ENCODE results near the gene TRABD.
"Not testable (repeated sequence)": the region's sequence is repeated elsewhere in the genome, so short reads cannot be mapped to it uniquely, and the experiment has no call there.

The TRABD gene

DNA sequence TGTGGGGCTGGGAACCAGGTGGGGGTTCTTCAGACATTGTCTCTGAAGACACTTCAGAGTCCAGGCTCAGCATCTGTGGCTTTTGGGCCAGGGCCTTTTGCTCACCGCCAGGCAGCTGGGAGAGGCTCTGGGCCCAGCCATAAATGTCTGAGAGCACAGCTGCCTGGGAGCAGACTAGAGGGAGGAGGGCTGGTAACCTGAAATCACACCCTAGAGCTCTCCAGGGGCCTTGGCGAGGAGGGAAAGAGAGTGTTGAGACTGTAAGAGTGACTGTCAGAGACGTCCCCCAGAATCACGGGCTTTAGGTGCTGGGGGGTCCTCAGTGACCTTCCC is 4.1 kb downstream of the TRABD start:
- no peak for DNase-seq

DNA sequence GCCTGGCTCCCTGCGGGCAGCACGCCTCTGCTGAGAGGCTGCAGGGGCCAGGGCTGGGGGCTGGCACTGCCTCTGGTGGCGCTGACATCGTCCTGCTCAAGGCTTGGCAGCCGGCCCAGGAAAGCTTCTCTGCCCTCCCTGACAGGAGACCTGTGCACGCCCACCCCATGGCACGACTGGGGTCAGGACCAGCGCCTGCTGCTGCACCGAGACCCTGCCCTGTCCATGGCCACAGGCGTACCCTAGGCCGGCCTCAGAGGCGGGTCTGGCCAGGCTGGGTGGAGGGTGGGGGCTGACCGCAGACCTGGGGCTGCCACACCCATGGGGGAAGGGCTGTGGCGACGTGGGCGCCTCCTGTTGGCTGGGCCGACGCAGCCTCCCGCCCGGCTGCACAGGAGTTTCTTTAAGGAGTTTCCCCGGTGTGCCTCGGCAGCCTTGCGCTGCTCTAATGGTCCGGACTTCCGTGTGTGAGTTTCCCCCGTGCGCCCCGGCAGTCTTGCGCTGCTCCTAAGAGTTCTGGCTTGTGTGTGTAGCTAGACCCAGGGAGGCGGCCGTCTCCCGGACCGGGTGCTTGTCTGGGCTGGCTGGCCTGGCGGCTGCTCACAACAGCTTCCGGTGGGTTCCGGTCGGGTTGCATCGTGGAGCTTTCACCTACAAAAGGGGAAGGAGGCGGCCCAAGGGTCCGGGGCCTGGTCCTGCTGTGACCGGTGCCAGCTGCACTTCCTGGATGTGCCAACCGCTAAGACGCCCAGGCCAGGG is 4.6 kb downstream of the TRABD start:
- peak; percentile 81 for DNase-seq

DNA sequence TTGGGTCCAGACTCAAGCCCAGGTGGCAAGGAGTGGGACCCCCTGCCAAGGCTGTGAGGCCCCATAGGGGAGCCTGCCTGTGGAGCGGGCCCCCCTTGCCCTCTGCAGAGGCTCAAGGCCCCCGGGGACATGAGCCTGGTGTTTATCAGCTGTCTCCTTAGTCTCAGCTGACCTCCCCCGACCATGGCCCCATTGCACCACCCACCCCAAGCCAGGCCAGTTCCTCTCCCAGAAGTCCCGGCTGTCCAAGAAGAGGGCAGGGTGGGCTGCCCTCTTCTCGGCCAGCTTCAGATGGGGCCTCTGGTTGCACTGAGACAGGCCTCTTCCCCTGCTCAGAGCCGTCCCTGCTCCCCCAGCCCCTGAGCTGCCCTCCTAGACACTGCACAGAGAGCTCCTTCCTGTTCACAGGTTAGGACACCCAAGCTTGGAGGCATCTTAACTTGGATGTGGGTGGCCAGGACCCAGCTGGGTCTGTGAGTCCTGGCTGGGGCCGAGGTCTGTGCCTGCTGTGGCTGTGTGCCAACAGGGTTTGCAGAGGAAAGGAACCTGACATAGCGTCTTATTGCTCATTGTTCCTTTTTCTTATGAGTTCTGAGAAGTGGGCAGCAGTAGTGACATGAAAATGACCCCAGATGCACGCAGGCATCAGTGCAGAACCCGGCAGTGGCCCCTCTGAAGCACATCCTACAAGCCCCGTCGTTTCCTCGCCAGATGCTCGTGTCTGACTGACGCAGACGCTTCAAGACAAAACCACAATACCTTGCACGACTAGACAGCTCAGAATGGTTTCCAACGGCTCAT is 5.4 kb downstream of the TRABD start:
- DNase-seq, result peak; percentile 79

GRCh38 chr22:50192436-50193204 is 6.9 kb downstream of the TRABD start:
- peak; percentile 38 for DNase-seq

DNA sequence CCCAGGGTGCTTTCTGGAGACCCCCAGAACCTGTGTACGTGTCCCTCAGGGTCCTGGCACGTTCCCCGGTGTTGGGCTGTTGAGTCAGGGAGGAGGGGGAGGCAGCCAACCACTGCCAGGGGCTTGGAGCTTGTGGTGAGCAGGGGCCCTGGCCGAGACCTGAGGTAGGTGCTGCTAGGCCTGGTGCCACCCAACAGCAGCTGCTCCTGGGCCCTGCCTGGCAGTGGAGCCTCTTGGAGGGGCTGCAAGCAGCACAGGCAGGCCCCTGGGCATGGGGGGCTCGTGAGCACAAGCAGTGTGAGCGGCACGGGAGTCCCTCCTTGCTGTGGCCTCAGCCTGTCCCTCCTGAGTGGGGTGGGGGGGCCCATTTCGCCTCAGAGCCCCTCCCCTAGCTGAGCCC is 7.9 kb downstream of the TRABD start:
- DNase-seq, result no peak

GRCh38 chr22:50194037-50194805 is 8.5 kb downstream of the TRABD start:
- DNase-seq, result no peak

- no peak for DNase-seq
Observed at GRCh38 chr22:50196256-50196655, 10.5 kb downstream of the TRABD start.

GRCh38 chr22:50197000-50197800 is 11.5 kb downstream of the TRABD start:
- no peak for DNase-seq

- DNase-seq, result no peak
Observed at GRCh38 chr22:50197856-50198623, 12.3 kb downstream of the TRABD start.

DNA sequence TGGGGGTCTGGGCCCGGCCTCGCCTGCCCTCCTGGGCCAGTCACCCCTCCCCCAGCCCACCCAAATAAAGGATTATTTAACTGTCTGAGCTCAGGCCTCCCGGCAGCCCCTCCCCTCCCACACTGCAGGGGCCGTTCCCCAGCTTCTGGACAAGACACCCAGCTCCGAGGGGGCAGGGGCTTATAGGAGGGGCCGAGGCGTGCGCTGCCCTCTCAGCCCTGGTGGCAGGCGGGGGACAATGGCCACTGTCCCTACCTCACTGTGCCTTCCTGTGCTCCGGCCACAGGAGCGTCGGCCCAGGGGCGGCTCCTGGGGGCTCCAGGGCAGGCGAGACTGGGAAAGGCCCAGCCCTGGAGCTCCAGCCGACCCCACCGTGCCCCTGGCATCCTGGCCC is 12.9 kb downstream of the TRABD start:
- no peak for DNase-seq

- DNase-seq, result no peak
Observed at GRCh38 chr22:50199251-50199721, 13.6 kb downstream of the TRABD start.

DNA sequence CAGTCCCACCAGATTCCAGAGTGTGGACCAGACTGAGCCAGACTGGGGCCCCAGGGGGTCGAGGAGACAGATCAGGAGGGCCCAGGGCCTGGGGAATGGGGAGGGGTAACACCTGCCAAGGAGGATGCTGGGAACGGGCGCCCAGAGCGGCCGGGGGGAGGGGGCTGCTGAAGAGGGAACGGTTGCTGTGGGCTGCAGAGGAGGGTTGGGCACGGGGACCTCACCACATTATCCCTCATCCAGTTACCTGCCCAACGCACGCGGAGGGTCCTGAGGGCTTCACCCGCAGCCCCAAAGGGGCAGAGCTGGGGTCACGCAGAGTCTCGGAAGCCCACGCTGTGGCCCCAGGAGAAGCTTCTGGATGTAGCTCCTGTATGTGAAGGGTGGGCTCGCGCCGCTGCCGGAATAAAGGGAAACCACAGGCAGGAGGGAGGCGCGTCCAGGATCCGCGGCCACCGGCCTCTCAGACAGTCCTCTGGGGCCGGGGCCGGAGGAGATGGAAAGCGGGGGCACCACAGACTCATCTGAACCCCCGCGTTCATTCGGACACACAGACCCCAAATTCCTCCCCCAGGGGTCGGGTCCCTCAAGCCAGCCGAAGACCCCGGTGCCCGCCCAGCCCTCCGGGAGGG is 14.2 kb downstream of the TRABD start:
- no peak for DNase-seq

DNA sequence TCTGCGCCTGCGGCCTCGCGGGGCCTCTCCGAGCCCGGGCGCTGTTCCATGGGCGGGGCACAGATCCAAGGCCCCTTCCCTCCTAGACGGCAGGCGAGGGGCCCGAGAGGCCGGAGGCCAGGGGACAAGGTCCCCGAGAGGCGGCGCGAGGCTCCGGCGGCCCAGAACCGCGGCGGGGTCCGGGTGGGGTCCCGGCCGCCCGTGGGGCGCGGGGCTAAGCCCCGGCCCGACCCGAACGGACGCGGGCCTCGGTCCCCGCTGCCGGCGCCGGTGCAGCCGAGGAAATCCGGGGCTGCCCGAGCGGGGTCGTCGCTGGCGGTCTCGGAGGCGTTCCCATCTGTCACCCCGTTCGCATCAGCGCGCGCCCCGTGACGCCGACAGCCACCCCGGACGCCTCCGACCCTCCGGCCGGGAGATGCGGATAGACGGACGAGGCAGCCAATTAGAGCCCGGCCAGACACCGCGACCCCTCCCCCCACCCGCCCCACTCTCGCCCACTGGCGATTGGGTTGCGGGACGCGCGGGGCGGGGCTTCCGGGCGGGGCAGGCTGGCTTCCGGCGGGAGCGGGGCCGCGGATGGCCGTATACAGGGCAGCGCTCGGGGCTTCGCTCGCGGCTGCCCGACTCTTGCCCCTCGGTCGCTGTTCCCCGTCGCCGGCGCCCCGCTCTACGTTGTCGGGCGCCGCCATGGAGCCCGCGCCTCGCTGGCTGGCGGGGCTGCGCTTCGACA is 14.9 kb downstream of the TRABD start, which contains the start of gene SELENOO:
TSS of gene SELENOO (plus strand) at position 551 of the 730 bp plus-strand sequence. CDS start at position 577, 26 bp downstream.
- DNase-seq, result peak; percentile 94

DNA sequence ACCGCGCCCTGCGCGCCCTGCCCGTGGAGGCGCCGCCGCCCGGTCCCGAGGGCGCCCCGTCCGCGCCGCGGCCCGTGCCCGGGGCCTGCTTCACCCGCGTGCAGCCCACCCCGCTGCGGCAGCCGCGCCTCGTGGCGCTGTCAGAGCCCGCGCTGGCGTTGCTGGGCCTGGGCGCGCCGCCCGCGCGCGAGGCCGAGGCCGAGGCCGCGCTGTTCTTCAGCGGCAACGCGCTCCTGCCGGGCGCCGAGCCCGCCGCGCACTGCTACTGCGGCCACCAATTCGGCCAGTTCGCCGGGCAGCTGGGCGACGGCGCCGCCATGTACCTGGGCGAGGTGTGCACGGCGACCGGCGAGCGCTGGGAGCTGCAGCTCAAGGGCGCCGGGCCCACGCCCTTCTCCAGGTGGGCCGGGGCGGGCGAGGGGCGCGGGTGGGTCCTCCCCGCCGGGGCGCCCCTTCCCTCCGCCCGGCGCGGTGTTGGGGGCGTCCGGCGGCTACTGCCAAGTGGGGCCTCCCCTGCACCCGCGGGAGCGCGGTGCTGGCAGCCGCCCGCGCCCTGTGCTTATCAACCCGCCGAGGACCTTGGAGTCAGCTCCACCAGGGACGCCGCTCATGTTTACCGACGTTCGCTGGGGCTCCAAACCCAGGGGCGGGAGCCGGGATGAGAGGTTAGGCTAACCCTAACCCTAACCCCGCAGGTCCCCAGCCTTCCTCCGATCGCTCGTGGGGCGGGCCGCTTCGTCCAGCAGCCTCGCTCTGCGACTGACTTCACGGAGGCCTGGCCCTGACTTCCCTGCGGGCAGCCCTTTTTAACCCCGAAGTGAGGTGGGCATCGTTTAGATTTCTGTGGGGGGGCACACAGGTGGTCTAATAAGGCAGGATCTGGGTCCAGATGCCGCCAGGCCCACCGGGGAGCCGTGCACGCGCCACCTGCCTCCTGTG is 15.7 kb downstream of the TRABD start:
- DNase-seq, result peak; percentile 33

DNA sequence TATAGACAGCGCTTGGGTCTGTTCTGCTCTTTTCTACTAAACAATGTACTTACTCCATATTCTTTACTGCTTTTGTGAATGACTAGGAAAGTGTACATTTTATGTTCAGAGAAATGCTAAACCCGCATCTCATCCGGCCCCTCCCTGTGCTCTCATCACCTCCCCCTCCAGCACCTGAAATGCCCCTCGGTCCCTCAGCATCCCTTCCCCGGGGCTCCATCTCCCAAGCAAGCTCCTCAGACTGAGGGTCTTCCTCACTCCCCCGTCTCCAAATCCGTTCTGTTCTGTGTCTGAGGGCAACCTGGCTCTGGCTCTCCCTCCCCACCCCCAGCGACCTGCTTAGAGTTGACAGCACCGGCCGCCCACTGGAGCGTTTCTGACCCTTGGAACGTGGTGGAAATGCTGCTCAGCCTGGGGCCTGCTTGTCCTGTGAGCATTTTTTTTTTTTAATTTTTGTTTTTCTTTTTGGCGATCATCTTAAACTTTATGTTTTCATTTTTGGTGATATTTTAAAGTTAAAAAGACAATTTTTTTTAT is 16.5 kb downstream of the TRABD start:
- DNase-seq, result no peak

GRCh38 chr22:50203288-50203687 is 17.6 kb downstream of the TRABD start:
- DNase-seq, result no peak

- no peak for DNase-seq
Observed at GRCh38 chr22:50204571-50204970, 18.9 kb downstream of the TRABD start.

DNA sequence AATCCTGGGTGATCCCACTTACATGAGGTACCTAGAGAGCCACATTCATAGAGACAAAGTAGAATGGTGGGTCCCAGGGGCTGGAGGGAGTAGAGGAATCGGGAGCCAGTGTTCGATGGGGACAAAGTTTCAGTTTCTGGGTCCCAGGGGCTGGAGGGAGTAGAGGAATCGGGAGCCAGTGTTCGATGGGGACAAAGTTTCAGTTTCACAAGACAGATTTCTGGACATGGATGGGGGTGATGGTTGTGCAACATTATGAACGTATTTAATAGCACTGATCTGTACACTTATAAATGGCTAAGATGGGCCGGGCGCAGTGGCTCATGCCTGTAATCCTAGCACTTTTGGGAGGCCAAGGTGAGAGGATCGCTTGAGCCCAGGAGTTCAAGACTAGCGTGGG is 19.3 kb downstream of the TRABD start:
- not testable (repeated sequence) for DNase-seq
